ENCODE measurements around the gene EPHA6.

- no peak for TF ChIP-seq CTCF (IDR thresholded peaks at IDR 0.05 in 4 of 5, conservative IDR thresholded peaks at IDR 0.05 in 1 of 5)
- no peak for TF ChIP-seq POLR2A (IDR thresholded peaks at IDR 0.05)
These were observed 375.4 kb downstream of the EPHA6 start for GRCh38 chr3:97189835-97190234.

Data from gastrocnemius medialis (tissue), 4 donors.